HG02571 (cell line): ENCODE results near the gene KXD1.
A peak's percentile ranks its signal among the peaks of the same experiment; 100 is the strongest.
"Not testable (repeated sequence)": the region's sequence is repeated elsewhere in the genome, so short reads cannot be mapped to it uniquely, and the experiment has no call there.

ENCODE experiments used
- ATAC-seq: cut with Tn5 transposase; IDR thresholded peaks from one replicate; pipeline ENCODE4 v1.9.1; 2021; ENCODE audit warnings: mild to moderate bottlenecking, moderate library complexity; ENCODE audit not compliant: unreplicated experiment

KXD1 gene

DNA sequence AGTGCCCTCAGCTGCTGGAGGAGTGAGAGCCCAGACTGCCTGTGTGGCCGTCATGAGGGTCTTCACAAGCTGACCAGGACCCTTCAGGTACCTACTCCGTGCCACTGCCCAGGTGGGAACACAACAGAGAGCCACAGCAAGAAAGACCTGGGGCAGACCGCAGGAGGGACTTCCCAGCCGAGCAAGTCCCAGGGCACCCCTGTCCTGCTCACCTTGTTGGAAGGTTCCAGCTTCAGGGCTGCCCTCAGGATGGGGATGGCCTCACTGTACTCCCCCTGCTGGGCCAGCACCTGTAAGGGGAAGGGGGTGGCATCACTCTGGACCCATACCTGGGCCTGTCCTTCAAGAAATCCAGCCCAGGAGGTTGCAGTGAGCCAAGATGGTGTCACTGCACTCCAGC, 24.6 kb upstream of the KXD1 start:
- no peak for ATAC-seq

DNA sequence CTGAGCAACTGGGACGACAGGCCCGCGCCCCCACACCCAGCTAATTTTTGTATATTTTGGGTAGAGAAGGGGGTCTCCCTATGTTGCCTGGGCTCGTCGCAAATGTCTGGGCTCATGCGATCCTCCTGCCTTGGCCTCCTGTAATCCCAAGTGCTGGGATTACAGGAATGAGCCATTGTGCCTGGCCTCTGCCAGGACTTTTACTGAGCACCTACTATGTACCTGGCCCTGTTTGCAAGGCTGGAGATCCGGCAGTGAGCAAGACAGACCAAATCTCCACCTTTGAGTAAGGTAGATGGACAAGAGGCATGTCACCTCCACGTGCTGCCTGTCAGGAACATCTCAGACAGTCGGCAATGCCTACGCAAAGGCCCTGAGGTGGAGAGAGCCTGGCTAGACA, 21.2 kb upstream of the KXD1 start:
- ATAC-seq, result no peak

GRCh38 chr19:18537431-18537830, 20.2 kb upstream of the KXD1 start:
- ATAC-seq, result no peak

GRCh38 chr19:18538115-18538514, 19.6 kb upstream of the KXD1 start:
- ATAC-seq, result no peak

GRCh38 chr19:18539372-18539771, 18.3 kb upstream of the KXD1 start:
- no peak for ATAC-seq

DNA sequence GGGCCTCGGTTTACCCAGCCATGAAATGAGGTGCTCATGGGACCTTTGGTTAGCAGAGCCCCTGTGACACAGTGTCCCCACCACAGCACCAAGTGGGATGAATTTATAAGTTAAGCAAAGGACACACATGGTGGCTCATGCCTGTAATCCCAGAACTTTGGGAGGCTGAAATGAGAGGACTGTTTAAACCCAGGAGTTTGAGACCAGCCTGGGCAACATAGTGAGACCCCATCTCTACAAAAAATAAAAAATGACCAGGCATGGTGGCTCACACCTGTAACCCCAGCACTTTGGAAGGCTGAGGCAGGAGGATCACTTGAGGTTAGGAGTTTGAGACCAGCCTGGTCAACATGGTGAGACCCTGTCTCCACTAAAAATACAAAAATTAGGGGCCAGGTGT, 17.5 kb upstream of the KXD1 start:
- ATAC-seq, result not testable (repeated sequence)

- ATAC-seq, result no peak
Measured at GRCh38 chr19:18541258-18541991, 16.2 kb upstream of the KXD1 start.

DNA sequence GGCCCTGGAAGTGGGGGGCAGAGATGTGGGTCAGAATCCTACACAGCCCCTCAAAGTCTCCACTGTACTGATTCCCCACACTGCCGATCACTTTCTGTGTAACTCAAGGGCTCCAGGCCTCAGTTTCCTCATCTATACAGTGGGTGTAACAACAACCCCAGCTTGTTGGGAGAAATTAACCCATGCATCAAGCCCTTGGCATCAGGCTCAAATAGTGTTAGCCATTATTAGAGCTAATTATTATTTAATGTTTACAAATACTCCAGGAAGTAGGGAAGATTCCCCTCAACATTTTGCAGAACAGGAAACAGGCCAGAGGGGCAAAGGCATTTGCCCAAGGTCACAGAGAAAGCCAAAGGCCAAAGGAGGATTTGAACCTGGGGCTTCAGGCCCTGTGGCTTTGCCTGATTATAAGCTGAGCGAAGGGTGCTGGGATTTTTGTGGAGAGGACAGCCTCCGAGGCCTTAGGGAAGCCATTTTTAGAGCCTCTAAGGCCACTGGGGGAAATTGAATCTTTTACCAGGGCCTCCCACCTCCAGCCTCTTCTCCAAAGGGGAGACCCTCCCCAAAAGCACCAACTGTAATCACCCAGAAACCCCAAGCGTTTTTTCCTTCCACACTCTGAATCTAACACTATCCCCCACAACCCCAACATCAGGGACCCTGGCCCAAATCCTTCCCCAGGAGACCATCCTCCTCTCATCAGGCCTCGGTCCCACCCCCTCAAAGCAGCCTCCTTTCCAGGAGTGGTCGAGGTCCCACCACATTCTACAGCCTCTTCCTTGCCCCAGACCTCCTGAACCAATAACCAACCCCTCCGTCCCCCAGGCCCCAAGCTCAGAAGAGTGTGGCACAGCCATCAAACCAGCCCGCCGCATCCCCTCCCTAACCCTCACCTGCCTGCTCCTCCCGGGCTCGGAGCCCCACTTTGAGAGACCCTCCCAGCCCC, 15.4 kb upstream of the KXD1 start:
- ATAC-seq, result no peak

- peak; percentile 94 for ATAC-seq
Measured at GRCh38 chr19:18542941-18543813, 14.5 kb upstream of the KXD1 start, which contains the start of gene FKBP8. Gene FKBP8 (minus strand): TSS chr19:18543573. CDS start chr19:18541970, 1,603 bp downstream.

DNA sequence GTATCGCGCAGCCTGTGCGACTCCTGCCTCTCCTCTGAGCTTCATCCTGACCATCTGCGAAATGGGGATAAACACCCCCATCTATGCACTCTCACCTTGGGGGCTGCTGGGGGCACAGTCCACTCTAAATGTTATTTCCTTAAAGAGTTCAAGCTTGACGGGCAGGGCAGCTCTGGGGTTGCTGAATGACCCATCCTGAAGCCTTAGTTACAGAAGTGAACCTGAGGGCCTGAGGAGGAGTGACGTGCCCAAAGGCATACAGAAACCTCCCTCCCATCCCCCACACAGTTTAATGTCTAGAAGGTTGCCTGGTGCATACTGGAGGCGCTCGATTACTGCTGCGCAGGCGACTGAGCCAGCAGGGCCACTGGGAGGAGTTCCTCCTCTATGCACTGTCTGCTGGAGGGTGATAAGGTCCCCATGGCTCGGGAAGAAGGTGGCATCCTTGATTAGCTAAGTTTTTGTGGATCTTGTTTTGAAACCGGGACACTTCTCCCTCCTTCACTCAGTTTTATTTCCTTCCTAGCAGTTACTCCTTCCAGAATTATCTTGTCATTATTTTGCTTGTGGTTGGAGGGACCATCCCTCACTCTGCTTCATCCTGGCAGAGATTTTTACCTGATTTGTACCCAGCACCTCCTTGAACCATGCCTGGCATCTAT, 13.7 kb upstream of the KXD1 start:
- peak; percentile 50 for ATAC-seq

DNA sequence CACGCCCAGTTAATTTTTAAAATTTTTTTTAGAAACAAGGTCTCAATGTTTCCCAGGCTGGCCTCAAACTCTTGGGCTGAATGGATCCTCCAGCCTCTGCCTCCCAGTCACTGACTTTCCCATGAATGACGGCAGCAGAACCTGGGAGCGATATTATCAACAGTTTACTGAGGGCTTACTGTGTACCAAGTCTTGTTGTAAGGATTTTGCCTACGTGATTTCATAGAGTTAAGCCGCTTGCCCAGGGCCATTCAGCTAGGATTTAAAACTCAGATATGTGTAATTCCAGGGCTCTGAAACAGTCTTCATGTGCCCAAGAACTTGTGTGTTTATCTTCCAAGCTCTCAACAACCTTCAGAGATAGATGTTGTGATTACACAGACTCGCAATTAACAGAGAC, 6.0 kb upstream of the KXD1 start:
- ATAC-seq, result no peak

DNA sequence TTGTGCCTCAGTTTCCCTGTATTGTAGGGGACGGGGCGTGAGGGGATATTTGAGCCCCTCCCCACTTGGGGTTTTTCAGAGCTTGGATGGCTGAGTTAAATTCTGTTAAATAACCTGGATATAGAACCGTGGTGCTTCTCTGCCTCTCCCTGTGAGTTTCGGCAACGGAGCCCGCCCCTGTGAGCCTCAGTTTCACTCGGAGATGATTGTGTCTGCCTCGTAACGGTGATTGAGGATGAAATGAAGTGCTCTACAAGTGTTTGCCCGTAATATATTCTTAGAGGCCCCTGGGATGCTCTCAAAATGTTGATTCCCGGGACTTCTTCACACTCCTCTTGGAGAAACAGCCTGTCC, 509 bp downstream of the KXD1 start:
- no peak for ATAC-seq

DNA sequence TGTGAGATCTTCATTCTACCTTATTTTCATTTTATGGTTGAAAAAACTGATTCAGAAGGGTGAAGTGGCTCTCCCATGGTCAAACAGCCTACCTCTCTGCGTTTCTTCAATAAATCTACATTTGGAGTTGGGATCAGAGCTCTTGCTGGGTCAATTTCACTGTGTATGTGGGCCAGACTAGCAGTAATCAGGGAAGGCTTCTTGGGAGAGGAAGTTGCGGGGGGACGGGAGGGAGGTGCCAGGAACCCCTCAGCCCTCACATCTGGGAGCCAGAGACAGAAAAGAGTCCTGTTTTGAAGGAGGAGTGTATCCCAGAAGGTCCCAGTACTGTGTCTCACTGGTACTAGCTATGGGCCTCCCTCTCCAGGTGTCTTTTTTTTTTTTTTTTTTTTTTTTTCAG, 934 bp downstream of the KXD1 start:
- no peak for ATAC-seq

- ATAC-seq, result no peak
Measured at GRCh38 chr19:18559685-18560084, 2.0 kb downstream of the KXD1 start.

- no peak for ATAC-seq
Measured at GRCh38 chr19:18562086-18562485, 4.4 kb downstream of the KXD1 start.

GRCh38 chr19:18566953-18567352, 9.3 kb downstream of the KXD1 start:
- ATAC-seq, result no peak

GRCh38 chr19:18568367-18568766, 10.7 kb downstream of the KXD1 start:
- no peak for ATAC-seq

GRCh38 chr19:18571564-18572344, 14.1 kb downstream of the KXD1 start, which contains the start of gene UBA52:
Gene UBA52 (plus strand): TSS chr19:18571857. CDS start chr19:18573301, 1,444 bp downstream.
- ATAC-seq, result peak; percentile 81

DNA sequence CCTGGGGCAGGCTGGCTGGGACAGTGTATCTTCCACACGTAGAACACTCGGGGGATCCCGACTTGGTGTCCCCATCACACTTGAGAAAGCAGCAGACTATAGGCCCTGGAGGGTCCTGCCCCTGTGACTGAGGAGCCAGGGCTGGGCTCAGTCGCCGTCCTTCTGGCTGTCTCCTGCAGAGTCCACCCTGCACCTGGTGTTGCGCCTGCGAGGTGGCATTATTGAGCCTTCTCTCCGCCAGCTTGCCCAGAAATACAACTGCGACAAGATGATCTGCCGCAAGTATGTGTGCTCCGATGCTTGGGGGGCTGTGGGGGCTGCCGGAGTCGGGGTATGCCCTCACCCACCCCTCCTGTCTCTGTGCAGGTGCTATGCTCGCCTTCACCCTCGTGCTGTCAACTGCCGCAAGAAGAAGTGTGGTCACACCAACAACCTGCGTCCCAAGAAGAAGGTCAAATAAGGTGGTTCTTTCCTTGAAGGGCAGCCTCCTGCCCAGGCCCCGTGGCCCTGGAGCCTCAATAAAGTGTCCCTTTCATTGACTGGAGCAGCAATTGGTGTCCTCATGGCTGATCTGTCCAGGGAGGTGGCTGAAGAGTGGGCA, 17.1 kb downstream of the KXD1 start:
- no peak for ATAC-seq
